Stimulated activated CD4-positive, alpha-beta T cell treated with anti-CD3 and anti-CD28 coated beads, TNF-alpha, amount 100 ng/mL, for 24 hours (primary cell): Measurements from ENCODE around the gene HMG20A.
"Not testable (repeated sequence)": the region's sequence is repeated elsewhere in the genome, so short reads cannot be mapped to it uniquely, and the experiment has no call there.

Experiments
- DNase-seq, 3 experiments: peaks; one replicate each; pipeline ENCODE4 v3.0.0-alpha.2; 2020; ENCODE audit warnings: low read depth in 3 of 3

The HMG20A gene

DNA sequence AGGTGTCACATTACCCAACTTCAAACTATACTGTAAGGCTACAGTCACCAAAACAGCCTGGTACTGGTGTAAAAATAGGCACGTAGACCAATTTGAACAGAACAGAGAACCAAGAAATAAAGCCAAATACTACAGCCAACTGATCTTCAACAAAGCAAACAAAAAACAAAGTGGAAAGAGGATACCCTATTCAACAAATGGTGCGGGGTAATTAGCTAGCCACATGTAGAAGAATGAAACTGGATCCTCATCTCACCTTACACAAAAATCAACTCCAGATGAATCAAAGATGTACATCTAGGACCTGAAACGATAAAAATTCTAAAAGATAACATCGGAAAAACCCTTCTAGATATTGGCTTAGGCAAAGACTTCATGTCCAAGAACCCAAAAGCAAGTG is 13.8 kb upstream of the HMG20A start:
- DNase-seq = no peak

DNA sequence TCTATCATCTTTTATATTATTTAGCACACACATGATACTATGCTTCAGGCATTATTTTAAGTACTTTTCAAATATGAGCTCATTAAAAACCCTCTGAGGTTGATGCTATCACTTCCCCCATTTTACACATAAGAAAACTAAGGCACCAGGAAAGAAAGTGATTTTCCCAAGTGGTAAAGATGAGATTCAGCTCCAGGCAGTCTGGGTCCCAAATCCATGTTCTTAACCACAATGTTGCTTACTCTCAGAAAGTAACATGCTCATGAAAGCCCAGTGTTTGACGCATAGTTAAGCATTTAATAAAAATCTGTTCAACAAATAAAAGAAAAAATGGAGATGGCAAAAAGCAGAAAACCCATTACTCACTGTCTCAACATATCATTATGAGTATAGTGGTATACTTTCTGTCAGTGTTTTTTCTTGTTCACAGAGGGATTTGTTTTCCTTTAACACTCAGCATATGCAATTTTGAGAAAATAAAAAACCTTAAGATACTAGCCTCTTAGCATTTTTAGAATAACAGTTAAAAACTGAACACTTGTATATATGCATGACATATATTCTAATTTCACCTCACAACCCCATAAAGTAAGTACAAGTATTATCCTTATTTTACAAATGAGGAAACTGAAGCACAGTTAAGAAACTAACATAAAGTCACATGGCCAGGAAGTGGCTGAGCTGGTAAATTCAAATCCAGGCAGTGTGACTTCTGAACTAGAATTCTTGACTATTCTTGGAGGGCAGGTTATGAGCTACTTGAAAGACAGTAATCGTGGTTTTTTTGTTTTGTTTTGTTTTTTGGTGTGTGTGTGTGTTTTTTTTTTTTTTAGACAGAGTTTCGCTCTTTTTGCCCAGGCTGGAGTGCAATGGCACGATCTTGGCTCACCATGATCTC is 11.2 kb upstream of the HMG20A start:
- no peak for DNase-seq

DNA sequence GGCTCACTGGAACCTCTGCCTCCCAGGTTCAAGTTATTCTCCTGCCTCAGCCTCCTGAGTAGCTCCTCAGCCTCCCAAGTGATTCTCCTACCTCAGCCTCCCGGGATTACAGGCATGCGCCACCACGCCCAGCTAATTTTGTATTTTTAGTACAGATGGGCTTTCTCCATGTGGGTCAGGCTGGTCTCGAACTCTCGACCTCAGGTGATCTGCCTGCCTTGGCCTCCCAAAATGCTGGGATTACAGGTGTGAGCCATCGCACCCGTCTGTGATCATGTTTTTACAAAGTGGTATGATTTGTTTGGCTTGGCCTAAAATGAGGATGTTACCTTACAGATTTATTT is 10.6 kb upstream of the HMG20A start:
- not testable (repeated sequence) for DNase-seq

DNA sequence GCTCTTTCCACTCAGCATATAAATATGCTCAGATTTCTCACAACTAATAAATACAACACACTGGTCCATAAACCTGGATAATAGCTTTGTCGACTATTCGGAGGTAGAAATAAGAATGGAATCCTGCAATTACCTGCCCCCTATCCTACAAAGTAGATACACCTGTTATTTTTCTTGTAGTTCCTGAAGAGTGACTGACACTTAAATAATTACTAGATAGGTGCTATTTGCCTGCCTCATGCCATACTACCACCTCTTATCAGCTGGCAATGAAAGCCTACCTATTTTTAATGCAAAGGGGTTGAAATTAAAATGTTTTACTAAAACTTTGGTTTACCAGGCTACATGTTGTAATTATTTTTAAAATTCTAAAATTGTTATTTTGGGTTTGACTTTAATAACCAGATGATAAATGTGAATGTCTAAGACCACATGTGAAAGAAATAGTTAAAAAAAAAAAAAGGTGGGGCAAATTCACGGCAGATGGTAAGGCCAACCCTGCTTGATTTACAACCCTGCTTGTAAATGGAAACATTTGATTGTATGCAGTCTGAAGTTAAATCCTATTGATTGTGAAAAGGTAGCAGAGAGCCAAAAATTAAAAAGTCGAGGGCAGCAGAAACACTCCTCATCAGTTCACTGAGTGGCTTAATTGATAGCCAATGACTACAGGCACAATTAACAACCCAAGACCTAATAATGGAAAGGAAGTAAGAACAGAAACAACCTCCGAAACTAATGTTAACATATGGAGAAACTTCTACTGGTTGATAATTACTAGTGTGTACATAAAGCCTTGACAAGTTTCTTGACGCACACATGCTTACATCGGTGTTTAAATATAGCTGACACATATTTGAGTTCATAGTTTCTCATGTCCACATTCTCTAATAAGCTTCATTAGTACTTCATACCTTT is 9.7 kb upstream of the HMG20A start:
- DNase-seq = no peak

DNA sequence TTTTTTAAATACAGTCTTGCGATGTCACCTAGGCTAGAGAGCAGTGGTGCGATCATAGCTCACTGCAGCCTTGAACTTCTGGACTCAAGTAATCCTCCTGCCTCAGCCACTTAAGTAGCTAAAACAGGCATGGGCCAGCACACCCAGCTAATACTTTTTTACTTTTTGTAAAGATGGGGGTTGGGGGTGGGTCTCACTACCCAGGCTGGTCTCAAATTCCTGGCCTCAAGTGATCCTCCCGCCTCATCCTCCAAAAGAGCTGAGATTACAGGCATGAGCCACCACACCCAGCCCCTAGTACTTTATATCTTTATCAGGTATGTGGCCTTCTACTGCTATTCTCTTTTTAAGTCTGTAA is 9.1 kb upstream of the HMG20A start:
- DNase-seq = no peak

DNA sequence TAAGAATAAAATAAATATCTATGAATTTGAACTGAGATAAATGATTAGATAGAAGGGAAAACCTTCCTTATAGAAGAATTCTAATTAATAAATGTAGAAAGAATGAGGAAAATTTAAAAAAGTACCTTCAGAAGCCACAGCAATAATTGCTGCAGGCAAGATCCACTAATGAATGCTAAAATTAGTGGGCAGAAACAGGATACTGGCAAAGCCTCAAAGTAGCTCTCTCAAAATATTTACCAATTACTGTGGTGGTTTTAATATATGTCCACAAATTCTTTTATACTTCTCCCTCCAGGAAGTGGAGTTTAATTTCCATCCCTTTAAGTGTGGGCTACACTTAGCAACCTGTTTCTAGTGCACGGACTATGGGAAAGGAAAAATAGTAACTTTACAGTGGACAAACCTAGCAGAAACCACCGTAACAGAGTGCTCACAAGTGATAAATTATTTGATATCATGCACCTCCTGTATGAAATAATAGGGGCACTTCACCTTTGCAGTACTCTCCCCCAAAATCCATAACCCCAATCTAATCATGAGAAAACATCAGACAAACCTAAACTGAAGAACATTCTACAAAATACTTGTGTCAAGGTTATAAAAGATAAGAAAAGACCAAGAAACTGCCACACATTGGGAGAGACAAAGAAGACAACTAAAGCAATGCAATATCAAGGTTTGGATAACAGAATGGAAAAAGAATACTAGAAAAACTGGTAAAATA is 7.6 kb upstream of the HMG20A start:
- no peak for DNase-seq

DNA sequence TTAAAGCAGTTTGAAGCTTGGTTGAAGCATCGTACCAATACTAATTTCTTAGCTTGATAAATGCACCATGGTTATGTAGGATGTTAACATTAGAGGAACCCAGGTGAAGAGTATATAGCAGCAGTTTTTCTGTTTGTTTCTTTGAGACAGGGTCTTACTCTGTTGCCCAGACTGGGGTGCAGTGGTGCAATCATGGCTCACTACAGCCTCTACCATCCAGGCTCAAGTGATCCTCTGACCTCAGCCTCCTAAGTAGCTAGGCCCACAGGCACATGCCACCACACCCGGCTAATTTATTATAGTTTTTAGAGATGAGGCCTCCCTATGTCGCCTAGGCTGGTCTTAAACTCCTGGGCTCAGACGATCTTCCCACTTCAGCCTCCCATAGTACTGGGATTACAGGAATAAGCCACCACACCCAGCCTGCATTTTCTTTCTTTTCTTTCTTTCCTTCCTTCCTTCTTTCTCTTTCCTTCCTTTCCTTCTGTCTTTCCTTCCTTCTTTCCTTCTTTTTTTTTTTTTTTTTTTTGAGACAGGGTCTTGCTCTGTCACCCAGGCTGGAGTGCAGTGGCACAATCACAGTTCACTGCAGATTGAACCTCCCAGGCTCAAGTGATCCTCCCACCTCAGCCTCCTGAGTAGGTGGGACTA is 6.9 kb upstream of the HMG20A start:
- DNase-seq = no peak

DNA sequence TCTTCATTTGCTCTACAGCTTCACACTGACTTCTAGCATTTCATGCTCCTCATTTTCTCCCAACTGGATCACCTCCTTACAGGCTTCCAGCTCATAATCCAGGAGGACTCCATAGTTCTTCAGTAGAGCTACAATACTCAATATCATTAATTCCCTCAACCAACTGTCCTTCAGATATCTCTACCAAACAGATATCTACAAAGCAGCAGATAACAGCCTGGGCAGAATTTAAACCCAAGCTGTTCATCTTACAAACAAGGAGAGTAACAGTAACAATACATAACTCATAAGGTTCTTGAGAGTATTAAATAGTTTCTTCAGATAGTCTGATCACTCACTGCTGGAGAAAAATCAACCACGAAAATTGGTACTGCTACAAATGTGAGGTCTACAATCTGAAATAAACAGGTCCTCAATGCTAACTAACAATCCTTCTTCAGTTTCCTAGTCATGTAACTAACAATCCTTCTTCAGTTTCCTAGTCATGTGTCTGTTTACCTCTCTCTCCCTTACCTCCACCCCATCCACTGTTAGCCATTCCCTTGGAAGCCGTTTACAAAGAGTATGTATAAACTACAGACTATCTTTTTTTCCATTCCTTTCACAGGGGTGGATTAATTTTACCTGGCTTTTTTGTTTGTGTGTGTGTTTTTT is 5.8 kb upstream of the HMG20A start:
- DNase-seq = no peak

DNA sequence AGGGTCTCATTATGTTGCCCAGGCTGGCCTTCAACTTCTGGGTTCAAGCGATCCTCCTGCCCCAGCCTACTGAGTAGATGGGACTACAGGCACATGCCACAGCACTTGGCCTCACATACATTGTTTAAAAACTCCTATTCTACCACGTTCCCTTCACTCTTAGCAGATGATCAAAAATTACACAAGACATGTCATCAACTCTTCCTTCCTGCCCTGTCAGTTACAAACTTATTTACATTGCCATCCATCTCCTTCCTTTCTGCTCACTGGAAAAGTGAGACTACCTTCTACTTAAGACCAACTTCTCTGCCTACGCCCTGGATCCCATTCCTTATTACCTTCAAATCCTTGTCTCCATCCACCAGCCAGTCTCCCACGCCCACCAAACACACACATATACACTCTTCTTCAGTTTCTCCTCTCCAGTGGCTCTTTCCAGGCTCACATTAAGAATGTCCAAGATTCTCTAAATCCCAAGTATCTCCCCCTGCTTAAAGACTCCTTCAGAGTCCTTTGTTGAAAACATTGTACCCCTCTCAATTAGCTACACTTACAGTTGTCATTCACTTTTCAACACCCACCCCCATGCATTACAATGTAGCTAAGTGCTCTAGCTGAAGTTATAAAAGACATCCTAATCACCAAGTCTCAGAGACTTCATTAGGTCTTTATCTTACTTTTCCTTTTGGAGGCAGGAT is 5.1 kb upstream of the HMG20A start:
- no peak for DNase-seq

DNA sequence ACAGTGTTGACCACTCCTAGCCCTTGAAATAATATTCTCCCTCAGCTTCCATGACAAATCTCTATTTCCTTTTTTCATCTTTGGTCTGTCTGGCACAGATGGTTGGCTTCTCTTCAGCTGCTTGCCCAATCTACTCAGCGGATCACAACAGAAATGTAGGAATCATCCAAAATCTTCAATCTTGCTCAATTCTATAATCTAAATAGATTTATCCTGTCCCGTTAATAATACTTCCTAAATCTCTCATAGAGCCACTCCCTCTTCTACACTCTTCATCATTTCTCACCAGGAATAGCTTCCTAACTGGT is 4.6 kb upstream of the HMG20A start:
- DNase-seq = no peak

DNA sequence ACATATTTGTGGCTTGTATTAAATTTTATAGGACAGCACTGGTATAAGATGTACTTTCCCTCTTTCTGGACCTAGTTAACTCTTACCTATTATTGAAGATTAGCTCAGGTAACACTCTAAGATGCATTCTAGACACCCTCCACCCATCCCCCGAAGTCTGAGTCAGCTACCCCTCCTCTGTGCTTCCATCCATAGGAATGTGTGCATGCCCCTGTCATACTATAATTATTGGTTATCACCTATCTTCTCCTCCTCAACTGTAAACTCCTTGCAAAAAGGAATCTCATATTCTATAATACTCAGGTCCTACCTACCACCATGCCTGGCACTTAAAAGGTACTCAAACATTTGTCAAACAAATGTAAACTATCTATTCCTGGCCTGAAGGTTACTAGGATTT is 3.7 kb upstream of the HMG20A start:
- no peak for DNase-seq

DNA sequence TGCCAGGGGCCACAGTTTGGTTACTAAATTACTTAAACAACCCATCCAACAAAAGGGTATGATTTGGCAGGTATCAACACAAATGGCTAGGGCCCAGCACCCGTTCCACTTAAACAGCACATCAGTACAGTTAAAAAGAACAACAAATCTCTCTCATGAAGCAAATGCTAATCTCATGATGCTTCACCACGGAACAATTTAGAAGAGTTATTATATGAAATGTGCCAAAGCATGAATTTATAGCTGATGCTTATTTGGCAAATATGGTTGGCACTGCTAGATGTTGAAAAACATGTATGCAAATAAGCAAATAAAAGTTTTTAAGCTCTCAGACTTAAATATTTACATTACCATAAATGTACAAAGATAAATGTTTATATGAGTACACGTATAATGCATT is 3.1 kb upstream of the HMG20A start:
- DNase-seq = no peak

DNA sequence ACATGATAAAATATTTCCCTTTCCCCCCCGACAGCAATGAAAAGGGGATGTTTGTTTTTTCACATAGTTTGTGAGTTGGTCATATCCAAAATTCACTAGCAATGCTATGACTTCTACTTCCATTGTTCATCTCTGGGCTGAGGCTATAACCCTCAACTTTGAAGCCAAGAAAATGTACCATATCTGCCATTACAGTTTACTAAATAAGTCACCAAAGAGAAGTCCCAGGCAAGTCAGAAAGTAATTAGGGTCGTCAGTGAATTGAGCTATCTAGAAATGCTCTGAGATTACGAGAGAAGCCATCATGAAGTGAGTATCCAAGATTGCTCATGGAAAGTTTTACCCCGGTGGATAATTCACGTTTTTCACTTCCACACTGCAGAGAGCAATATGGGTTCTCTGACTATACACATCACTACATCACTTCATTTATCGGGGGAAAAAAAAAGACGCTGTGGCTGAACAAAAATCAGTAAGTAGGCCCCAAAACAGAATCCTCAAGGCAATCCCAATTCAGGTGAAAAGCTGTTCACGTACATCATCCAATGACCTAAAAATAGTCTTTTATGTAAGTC is 2.2 kb upstream of the HMG20A start:
- no peak for DNase-seq

DNA sequence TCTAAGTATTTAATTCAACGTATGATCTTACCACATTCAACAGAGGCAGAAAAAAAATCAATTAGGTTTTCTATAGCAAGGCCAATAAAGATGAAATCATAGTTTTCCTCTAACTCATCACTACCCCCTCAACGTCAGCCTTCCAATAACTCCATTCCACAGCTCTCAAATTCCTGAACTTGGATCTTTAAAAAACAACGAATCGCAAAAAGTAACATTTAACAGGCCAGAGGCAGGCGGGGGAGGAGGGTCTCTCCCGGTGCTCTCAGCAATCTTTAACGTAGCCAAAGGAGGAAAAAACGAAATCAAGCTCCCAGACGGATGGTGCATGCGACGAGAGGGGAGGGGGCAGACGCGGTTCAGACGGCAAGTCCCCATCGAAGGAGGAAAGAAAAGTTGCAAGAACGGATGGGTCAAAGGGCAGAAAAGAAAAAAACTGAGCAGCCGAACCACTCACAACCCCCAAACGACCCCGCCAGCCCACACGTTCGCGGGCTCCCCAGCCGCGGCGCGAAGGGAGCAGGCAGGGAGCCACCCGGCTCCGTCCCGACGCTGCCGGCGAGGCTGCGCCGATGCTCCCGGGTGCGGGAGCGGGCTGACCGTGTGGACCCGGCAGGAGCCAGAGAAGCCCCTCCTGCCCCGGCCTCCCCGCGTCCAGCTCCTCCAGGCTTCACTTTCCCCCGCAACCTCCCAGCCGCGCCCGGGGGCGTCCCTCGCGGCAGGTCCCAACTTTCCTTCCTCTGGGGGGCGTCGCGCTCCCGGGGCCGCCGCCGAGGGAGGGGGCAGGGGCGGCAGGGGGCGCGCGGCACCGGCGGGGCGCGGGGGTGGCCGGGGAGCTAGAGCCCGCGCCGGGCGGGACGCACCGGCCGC is 1.5 kb upstream of the HMG20A start:
- peak; percentile 10 to 44 (median 11) for DNase-seq

DNA sequence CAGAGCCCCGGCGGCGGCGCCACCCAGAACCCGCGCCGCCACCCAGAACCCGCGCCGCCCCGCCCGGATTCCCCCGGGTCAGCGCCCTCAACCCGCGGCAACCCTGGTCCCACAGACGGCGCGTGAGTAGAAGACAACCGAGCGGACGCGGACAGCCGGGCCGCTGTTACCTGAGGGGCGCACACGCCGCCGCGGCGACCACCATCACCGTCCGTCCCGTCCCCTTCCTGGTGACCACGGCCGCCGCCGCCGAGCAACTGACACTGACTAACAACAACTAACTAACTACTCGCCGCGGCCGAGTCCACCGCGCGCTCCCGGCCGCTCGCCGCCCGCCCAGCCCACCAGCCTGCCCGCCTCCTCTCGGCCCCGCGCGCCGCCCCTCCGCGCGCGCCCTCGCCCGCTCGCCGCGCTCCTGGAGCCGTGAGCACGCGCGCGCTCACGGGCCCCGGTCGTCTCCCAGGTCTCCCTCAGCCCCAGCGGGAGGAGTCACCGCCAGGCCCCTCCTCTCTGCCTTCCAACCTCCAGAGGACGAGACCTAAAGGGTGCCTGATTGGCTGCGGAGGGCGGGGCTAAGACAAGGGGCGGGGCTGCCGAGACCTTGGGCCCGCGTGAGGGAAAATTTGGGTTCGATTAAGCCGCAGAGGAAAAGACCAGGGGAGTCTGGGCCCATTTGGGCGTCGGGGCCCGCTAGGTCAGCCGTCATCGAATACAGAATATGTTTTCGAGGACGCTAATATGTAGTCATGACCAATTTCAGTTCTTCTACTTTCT is 665 bp upstream of the HMG20A start, which contains the start of gene PEAK1:
Gene PEAK1, minus strand, starts transcription at position 269 of the 774 bp plus-strand sequence. CDS start 238,178 bp downstream, outside the sequence.
- peak; percentile 98 to 100 (median 99) for DNase-seq

DNA sequence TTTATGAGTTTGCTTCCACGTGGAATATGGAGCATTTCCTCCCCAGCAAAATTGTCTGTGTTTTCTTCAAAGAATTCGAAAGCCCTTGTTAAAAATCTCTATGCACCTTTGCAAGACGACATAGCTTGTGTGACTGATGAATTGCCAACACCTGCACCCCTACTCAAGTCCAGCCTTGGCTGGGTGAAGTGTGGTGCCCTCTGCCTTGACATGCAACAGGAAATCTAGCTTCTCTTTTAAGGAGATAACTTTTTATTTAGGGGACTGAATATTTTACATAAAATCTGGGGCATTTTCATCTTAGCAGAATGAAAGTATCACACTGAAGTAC is 647 bp downstream of the HMG20A start:
- DNase-seq = peak in 1 of 3 experiments; percentile 3

DNA sequence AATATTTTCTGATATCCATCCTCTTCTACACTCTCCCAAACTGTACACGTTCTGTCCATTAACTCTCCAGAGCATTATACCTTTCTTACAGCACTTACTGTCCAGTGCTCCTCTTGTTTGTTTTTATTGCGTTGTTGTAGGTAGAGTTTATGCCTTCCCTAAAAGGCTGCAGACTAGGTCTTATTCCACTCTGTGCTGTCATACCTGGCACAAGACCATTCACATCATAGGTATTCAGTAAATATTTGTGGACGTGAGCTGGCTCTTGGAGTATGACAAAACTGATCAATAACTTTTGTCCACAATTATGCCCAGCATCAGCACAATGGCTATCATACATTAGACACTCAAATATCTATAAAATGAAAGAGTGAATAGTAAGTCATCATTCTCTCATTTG is 4.4 kb downstream of the HMG20A start:
- DNase-seq = no peak

DNA sequence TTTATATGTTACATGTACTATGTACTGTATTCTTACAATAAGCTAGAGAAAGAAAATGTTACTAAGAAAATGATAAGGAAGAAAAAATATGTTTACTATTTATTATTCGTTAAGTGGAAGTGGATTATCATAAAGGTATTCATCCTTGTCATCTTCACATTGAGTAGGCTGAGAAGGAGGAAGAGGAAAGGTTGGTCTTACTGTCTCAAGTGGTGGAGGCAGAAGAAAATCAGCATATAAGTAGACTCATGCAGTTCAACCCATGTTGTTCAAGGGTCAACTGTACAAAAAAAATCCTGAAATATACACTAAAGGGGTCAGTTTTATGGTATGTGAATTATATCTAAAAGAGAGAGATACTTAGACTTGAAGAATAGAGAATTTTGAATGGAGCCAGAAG is 5.7 kb downstream of the HMG20A start:
- DNase-seq = no peak

DNA sequence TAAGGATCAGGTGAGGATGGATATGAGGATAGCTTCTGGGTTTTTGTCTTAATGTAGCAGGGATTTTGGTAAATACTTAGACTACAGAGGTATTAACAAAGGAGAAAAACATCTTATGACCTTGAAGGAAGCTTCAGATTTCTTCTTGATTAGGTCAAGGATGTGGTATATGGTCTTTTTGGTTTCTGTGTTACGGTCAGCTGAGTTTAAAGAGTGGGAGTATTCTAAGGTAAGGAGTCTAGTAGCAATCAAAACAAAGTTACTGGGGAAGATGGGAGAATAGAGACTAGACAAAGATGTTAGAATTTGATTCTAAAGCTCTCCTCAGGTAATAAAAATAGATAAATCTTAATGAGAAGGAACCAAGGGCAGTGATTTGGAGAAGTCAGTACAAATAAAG is 6.2 kb downstream of the HMG20A start:
- DNase-seq = no peak
